HL-60 (cell line): ENCODE data around the gene KRTAP2-2.

Experiments used
- DNase-seq, 2 experiments: peaks; one replicate each; pipeline ENCODE4 v3.0.0-alpha.2; 2010 to 2020; ENCODE audit warnings: low read depth in 1 of 2, low spot score in 1 of 2
- H3K27ac ChIP-seq: fragments of 250-450 bp; sonication (Bioruptor Pico); replicated peaks from 2 replicates; pipeline ENCODE4 v1.5.1; 2020; ENCODE audit warnings: mild to moderate bottlenecking, moderate library complexity
- H3K27me3 ChIP-seq: fragments of 250-450 bp; sonication (Bioruptor Pico); 2 replicates; pipeline ENCODE4 v1.5.1; 2021; ENCODE audit warnings: mild to moderate bottlenecking, moderate library complexity; ENCODE audit not compliant: insufficient read depth, poor library complexity, severe bottlenecking
- H3K4me3 ChIP-seq: replicated peaks from 2 replicates; pipeline ENCODE4 v1.5.1; 2011; ENCODE audit warnings: mild to moderate bottlenecking, control low read depth, low read length; ENCODE audit not compliant: insufficient read depth
- GABPA ChIP-seq: IDR thresholded peaks from 2 replicates; pipeline ENCODE4 v1.6.1; 2012; ENCODE audit warnings: low read depth
- POLR2AphosphoS5 ChIP-seq: IDR thresholded peaks from 2 replicates; pipeline ENCODE4 v1.6.1; 2012; ENCODE audit warnings: low read depth
- SPI1 ChIP-seq: IDR thresholded peaks from 2 replicates; pipeline ENCODE4 v1.6.1; 2012; ENCODE audit warnings: low read depth, mild to moderate bottlenecking, borderline replicate concordance
- TF ChIP-seq, protein P1 (sequence below): IDR thresholded peaks from one replicate; pipeline ENCODE4 v1.5.1; 2011; ENCODE audit warnings: low read length, control low read depth, inconsistent platforms; ENCODE audit not compliant: insufficient read depth
- TF ChIP-seq, protein P2 (sequence below): IDR thresholded peaks from 2 replicates; pipeline ENCODE4 v1.6.1; 2012; ENCODE audit warnings: low read depth; ENCODE audit not compliant: insufficient replicate concordance

KRTAP2-2 gene

DNA sequence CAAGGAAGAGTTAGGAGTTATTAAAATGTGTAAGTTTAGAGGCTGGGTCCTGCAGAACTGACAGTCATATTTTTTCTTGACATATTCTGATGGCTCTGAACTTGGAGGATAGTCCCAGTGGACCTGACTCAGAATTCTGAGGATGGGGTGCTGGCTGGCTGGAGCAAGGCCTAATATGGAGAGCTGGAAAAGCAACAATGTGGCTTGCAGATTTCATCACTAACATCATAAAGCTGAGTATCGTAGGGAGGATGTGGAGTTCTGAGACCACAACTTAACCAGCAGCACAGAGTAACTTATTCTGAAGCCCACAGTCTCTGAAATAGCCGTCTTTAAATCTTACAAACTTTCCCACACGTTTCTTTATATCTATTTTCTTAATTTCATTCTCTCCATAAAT, 30.3 kb downstream of the KRTAP2-2 start:
- H3K4me3 ChIP-seq: no peak overlapping the region
- TF ChIP-seq GABPA (no peak), POLR2AphosphoS5 (no peak), SPI1 (no peak)
- TF ChIP-seq, protein P1, sequence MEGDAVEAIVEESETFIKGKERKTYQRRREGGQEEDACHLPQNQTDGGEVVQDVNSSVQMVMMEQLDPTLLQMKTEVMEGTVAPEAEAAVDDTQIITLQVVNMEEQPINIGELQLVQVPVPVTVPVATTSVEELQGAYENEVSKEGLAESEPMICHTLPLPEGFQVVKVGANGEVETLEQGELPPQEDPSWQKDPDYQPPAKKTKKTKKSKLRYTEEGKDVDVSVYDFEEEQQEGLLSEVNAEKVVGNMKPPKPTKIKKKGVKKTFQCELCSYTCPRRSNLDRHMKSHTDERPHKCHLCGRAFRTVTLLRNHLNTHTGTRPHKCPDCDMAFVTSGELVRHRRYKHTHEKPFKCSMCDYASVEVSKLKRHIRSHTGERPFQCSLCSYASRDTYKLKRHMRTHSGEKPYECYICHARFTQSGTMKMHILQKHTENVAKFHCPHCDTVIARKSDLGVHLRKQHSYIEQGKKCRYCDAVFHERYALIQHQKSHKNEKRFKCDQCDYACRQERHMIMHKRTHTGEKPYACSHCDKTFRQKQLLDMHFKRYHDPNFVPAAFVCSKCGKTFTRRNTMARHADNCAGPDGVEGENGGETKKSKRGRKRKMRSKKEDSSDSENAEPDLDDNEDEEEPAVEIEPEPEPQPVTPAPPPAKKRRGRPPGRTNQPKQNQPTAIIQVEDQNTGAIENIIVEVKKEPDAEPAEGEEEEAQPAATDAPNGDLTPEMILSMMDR: no peak
- TF ChIP-seq, protein P2, sequence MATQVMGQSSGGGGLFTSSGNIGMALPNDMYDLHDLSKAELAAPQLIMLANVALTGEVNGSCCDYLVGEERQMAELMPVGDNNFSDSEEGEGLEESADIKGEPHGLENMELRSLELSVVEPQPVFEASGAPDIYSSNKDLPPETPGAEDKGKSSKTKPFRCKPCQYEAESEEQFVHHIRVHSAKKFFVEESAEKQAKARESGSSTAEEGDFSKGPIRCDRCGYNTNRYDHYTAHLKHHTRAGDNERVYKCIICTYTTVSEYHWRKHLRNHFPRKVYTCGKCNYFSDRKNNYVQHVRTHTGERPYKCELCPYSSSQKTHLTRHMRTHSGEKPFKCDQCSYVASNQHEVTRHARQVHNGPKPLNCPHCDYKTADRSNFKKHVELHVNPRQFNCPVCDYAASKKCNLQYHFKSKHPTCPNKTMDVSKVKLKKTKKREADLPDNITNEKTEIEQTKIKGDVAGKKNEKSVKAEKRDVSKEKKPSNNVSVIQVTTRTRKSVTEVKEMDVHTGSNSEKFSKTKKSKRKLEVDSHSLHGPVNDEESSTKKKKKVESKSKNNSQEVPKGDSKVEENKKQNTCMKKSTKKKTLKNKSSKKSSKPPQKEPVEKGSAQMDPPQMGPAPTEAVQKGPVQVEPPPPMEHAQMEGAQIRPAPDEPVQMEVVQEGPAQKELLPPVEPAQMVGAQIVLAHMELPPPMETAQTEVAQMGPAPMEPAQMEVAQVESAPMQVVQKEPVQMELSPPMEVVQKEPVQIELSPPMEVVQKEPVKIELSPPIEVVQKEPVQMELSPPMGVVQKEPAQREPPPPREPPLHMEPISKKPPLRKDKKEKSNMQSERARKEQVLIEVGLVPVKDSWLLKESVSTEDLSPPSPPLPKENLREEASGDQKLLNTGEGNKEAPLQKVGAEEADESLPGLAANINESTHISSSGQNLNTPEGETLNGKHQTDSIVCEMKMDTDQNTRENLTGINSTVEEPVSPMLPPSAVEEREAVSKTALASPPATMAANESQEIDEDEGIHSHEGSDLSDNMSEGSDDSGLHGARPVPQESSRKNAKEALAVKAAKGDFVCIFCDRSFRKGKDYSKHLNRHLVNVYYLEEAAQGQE: no peak
- H3K27ac ChIP-seq: no peak overlapping the region
- H3K27me3 ChIP-seq: peaks cover 3% of the 10 kb centered on the region
- DNase-seq: no peak

DNA sequence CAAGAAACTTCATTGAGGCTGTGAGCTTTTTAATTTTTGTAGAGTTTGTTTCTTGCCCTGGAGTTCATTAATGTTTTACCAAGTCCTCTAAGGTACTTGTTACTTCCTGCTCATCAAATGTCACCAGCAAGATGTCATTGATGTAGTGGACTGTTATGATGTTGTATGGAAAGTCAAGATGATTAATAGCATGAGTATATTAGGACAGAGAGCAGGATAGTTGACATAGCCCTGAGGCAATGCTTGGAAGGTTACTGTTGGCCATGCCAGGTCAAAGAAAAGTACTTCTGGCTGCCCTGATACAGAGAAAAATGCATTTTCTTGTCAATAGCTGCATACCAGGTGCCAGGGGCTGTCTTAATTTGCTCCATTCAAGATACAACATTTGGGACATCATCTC, 34.7 kb downstream of the KRTAP2-2 start:
- Histone ChIP-seq H3K4me3 (no peak overlapping the region), H3K27me3 (no peaks in the 10 kb centered on the region), H3K27ac (no peak overlapping the region)
- no peak for DNase-seq
- TF ChIP-seq, protein P1: no peak

DNA sequence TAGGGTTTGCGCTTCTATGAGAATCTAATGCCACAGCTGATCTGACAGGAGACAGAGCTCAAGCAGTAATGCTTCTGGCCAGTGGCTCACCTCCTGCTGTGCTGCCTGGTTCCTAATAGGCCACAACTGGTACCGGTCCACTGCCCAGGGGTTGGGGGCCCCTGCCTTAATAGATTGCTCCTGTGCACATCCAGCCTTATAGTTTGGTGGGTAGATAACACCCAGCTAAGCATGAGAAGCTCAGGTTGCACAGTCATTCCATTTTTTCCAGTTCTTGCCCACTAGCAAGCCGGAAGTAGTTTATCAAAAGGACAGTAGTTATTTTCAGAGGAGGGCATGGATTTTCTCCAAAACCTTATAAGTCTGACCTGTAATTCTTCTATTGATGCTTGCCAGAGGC, 35.6 kb downstream of the KRTAP2-2 start:
- H3K4me3 ChIP-seq: no peak overlapping the region
- DNase-seq: no peak
- H3K27ac ChIP-seq: no peak overlapping the region
- no peaks in the 10 kb centered on the region for H3K27me3 ChIP-seq
- no peak for TF ChIP-seq POLR2AphosphoS5
- TF ChIP-seq GABPA: no peak
- no peak for TF ChIP-seq SPI1
- TF ChIP-seq, protein P1: no peak
- TF ChIP-seq, protein P2: no peak

DNA sequence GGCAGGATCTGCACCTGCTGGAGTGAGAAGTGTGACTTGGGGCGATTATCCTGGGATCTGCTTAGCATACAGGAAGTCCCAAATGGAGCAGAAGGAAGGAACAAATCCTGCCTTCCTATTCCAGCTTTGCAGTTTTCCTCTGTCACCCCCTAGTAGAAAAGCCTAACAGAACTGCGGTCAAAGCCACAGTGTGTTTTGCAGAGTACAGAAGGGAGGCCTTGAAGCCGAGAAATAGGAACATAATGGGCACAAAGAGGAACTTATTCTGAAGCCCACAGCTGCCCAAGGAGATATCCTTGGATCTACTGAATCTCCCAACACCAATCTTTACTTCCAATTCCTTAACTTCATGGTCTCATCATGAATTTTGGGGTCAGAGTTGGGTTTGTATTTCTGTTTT, 36.5 kb downstream of the KRTAP2-2 start:
- TF ChIP-seq SPI1: no peak
- no peak for TF ChIP-seq POLR2AphosphoS5
- TF ChIP-seq, protein P2: no peak
- no peak overlapping the region for H3K27ac ChIP-seq
- H3K27me3 ChIP-seq: no peaks in the 10 kb centered on the region
- no peak overlapping the region for H3K4me3 ChIP-seq
- peak in 1 of 2 experiments; percentile 58 for DNase-seq
